Muscle layer of duodenum (tissue), 2 donors: ENCODE results near the gene OR6V1.

Experiments
- H3K27ac ChIP-seq: one replicate; pipeline ENCODE4 v1.7.0; 2013; ENCODE audit warnings: mild to moderate bottlenecking, low read length
- H3K27me3 ChIP-seq: one replicate; pipeline ENCODE4 v1.7.0; 2013; ENCODE audit warnings: low read depth, mild to moderate bottlenecking, control low read depth, low read length
- H3K36me3 ChIP-seq, 2 donors: one replicate each; pipeline ENCODE4 v1.7.0; 2013; ENCODE audit warnings: low read length in 2 of 2, control low read depth in 1 of 2, mild to moderate bottlenecking in 1 of 2; ENCODE audit not compliant: insufficient read depth in 2 of 2, control insufficient read depth in 1 of 2
- H3K4me1 ChIP-seq, 2 donors: one replicate each; pipeline ENCODE4 v1.7.0; 2013; ENCODE audit warnings: low read length in 2 of 2, mild to moderate bottlenecking in 2 of 2, control low read depth in 1 of 2, moderate library complexity in 1 of 2; ENCODE audit not compliant: insufficient read depth in 2 of 2, control insufficient read depth in 1 of 2
- H3K4me3 ChIP-seq, 2 donors: one replicate each; pipeline ENCODE4 v1.7.0; 2013; ENCODE audit warnings: low read length in 2 of 2, low read depth in 1 of 2, mild to moderate bottlenecking in 1 of 2
- H3K9me3 ChIP-seq, 2 donors: one replicate each; pipeline ENCODE4 v1.7.0; 2013; ENCODE audit warnings: low read length in 2 of 2, control low read depth in 1 of 2, mild to moderate bottlenecking in 1 of 2; ENCODE audit not compliant: control insufficient read depth in 1 of 2
- donor health status: healthy.

The OR6V1 gene

DNA sequence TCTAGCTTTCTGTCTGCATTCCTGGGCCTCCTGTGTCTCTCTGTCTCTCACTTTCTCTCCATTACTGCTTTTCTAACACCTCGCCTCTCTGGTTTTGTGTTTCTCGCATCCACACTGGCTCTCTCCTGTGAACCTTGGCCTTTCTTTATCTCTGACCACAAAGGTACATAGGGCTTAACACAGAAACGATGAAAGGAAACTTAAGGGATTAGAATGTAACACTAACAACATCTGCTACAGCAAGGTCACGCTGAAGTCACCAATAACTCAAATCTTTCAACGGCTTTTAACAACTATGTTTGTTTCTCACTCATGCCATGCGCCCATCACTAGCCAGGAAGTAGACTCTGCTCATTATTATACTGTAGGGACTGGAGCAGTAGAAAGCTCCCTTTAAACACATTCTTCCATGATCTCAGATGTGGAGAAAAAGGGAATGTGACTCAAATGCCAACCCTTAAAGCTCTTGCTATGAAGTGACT lies 9.3 kb upstream of the OR6V1 start:
- Histone ChIP-seq H3K27me3 (no peaks in the 10 kb centered on the region), H3K4me1 (no peaks in the 10 kb centered on the region), H3K4me3 (no peak overlapping the region), H3K27ac (no peak overlapping the region), H3K36me3 (no peaks in the 10 kb centered on the region), H3K9me3 (no peaks in the 10 kb centered on the region)

GRCh38 chr7:143043391-143043790 lies 8.8 kb upstream of the OR6V1 start:
- Histone ChIP-seq H3K9me3 (no peaks in the 10 kb centered on the region), H3K4me3 (no peak overlapping the region), H3K27ac (no peak overlapping the region), H3K4me1 (no peaks in the 10 kb centered on the region), H3K27me3 (no peaks in the 10 kb centered on the region), H3K36me3 (no peaks in the 10 kb centered on the region)

DNA sequence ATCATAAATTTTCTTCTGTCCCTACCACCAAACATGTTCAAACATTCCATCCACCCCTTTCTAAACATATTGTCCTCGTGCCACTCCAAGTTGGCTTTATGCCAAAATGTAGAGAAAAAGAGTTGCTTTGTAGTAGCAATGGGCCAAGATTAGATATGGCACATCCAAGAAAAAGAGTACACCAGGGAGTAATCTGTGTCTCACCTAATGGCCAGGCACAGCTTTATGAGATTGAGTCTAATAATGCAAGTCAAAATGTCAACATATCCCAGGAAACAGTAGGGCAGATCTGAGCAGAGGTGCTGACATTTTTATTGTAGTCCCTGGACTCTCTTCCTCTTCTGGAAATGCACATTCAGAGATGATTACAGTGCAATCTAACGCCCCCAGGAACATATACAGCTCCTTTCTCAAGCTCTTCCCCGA lies 5.7 kb upstream of the OR6V1 start:
- Histone ChIP-seq H3K4me1 (no peaks in the 10 kb centered on the region), H3K9me3 (no peaks in the 10 kb centered on the region), H3K36me3 (no peaks in the 10 kb centered on the region), H3K27ac (no peak overlapping the region), H3K27me3 (no peaks in the 10 kb centered on the region), H3K4me3 (no peak overlapping the region)

- H3K9me3 ChIP-seq: no peaks in the 10 kb centered on the region
- no peaks in the 10 kb centered on the region for H3K27me3 ChIP-seq
- no peak overlapping the region for H3K4me3 ChIP-seq
- H3K4me1 ChIP-seq: no peaks in the 10 kb centered on the region
- no peaks in the 10 kb centered on the region for H3K36me3 ChIP-seq
- no peak overlapping the region for H3K27ac ChIP-seq
Measured at GRCh38 chr7:143047326-143047725, 4.8 kb upstream of the OR6V1 start.

GRCh38 chr7:143048827-143049226 lies 3.3 kb upstream of the OR6V1 start:
- Histone ChIP-seq H3K4me1 (no peaks in the 10 kb centered on the region), H3K9me3 (no peaks in the 10 kb centered on the region), H3K36me3 (no peaks in the 10 kb centered on the region), H3K4me3 (no peak overlapping the region), H3K27me3 (no peaks in the 10 kb centered on the region), H3K27ac (no peak overlapping the region)

GRCh38 chr7:143049362-143049761 lies 2.8 kb upstream of the OR6V1 start:
- Histone ChIP-seq H3K27ac (no peak overlapping the region), H3K27me3 (no peaks in the 10 kb centered on the region), H3K4me3 (no peak overlapping the region), H3K9me3 (no peaks in the 10 kb centered on the region), H3K36me3 (no peaks in the 10 kb centered on the region), H3K4me1 (no peaks in the 10 kb centered on the region)

GRCh38 chr7:143050931-143051330 lies 1.2 kb upstream of the OR6V1 start:
- Histone ChIP-seq H3K27me3 (no peaks in the 10 kb centered on the region), H3K4me1 (no peaks in the 10 kb centered on the region), H3K36me3 (no peaks in the 10 kb centered on the region), H3K9me3 (no peaks in the 10 kb centered on the region), H3K4me3 (no peak overlapping the region), H3K27ac (no peak overlapping the region)

GRCh38 chr7:143054621-143055020 lies 2.5 kb downstream of the OR6V1 start:
- Histone ChIP-seq H3K27ac (no peak overlapping the region), H3K36me3 (no peaks in the 10 kb centered on the region), H3K4me1 (no peaks in the 10 kb centered on the region), H3K9me3 (no peaks in the 10 kb centered on the region), H3K27me3 (no peaks in the 10 kb centered on the region), H3K4me3 (no peak overlapping the region)

GRCh38 chr7:143055754-143056153 lies 3.6 kb downstream of the OR6V1 start:
- H3K36me3 ChIP-seq: no peaks in the 10 kb centered on the region
- no peaks in the 10 kb centered on the region for H3K27me3 ChIP-seq
- H3K4me1 ChIP-seq: no peaks in the 10 kb centered on the region
- no peaks in the 10 kb centered on the region for H3K9me3 ChIP-seq
- H3K4me3 ChIP-seq: no peak overlapping the region
- no peak overlapping the region for H3K27ac ChIP-seq

DNA sequence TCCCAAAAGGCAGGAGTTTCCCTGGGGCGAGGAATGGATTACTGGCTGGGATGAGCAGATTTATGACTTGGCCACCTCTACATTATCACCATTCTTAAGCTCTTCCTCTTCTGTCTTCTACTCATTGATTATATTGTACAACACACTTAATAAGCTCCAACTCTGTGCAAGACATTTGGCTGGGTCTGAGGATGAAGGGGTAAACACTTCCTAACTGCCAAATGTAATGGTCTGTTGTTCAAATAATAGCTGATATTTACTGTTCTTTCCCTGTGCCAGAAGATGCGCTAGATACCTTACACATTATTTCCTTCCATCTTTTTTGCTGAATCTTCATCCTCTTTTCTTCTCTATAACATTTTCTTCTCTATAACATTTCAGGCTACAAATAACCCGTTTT lies 11.6 kb downstream of the OR6V1 start:
- Histone ChIP-seq H3K4me1 (no peaks in the 10 kb centered on the region), H3K9me3 (no peaks in the 10 kb centered on the region), H3K36me3 (no peaks in the 10 kb centered on the region), H3K27ac (no peak overlapping the region), H3K4me3 (no peak overlapping the region), H3K27me3 (no peaks in the 10 kb centered on the region)

DNA sequence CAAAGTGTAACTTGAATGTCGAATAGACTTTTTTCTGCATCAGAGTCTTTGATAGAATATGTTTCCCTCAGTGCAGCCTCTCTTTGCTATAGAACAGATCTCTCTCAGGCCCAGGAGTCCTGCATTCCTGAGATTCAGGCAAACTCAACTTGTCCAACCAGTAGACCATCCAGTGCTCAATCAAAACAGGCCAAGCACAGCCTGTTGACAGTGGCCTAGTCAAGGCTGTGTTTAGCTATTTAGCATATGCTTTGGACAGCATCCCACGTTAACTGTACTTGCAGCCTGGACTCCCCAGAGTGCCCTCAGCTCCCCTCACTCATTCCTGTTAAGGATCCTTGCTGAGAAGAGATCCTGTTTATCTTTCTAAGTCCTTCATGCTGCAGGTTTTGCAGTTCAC lies 16.3 kb downstream of the OR6V1 start:
- Histone ChIP-seq H3K9me3 (no peaks in the 10 kb centered on the region), H3K36me3 (no peaks in the 10 kb centered on the region), H3K4me3 (no peak overlapping the region), H3K27me3 (no peaks in the 10 kb centered on the region), H3K4me1 (no peaks in the 10 kb centered on the region), H3K27ac (no peak overlapping the region)

DNA sequence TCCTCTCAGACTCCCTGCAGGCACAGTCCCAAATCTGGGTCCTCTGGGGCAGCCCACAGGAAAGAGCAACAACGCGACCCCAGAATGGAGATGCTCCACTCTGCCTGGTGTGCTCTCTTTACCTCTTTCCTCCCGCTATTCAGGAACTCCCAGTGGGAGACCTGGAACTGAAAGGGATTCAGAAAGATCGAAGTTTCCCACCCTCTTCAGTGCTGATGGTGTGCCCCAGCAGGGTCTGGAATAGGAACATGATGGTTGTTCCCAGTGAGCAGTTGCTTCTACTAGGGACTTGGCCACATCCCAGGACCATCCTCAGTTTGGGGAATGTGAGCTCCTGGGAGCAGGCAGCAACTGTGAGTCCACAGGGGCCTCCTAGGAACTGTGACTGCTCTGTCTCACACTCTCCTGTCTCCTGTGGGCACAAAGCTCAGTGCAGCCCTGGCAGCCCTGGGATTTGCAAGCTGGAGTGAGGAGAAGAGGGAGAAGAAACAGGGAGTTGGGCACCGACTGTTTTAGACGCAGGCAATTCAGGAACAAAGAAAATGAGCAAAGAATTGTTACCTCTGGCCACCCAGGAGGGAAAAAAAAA lies 17.9 kb downstream of the OR6V1 start:
- Histone ChIP-seq H3K27me3 (no peaks in the 10 kb centered on the region), H3K27ac (no peak overlapping the region), H3K4me1 (no peaks in the 10 kb centered on the region), H3K9me3 (no peaks in the 10 kb centered on the region), H3K4me3 (no peak overlapping the region), H3K36me3 (no peaks in the 10 kb centered on the region)
